ENCODE measurements around the gene SSTR4. TPM values are rescaled to one million over a fixed set of nuclear protein-coding genes. Genes with fewer than 3 reads are reported as not detected.

The SSTR4 gene
- total RNA-seq, 1 experiment from 2014 or later, result not detected

DNA sequence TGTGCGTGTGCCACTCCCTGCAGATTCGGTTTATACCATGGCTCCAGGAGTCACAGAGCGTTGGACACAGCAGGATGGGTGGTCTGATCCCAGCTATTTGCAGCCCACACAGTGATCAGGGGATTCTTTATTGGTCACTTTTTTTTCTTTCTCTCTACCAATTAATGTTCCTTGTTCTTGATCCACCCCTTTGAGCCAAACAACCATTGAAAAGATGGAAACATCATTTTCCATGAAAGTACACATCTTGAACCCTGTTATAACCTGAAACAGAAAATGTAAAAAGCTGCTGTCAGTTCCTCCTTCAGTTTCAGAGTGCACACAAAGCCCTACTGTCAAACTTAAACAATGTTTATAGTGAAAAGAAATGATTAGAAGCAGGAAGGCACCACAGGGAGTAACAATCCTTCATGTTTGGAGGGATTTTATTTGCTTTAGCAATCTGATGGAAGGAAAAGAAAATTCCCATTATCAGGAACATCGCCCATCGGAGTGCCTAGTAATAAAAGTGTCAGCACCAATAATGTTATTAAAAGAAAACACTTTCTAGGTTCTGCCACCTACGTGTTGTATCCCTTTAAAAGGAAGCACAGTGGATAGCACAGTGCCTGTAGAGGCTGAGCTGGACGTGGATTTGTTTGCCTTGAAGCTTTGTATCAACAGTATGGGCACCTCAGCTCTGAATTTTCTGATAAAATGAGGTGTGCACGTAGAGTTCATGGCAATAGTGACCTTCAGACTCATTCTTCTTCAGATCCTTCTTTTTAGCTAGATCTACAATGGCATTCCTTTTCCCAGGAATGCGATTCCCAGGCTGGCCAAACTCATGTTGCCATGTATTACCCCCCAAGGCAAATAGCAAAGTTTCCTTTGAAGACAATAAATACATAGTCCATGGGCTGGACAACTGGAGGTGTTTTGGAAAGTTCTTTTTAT is 30.4 kb downstream of the SSTR4 start:
- H4K20me1 ChIP-seq (ENCODE audit: insufficient read depth), result no peaks in the 10 kb centered on the region
- no peak overlapping the region for H2AFZ ChIP-seq
- no peak overlapping the region for H3K4me3 ChIP-seq
- no TSS peak for BruUV-seq (replicated peaks)
- no peak for DNase-seq
- no peaks in the 10 kb centered on the region for H3K9me3 ChIP-seq (ENCODE audit: insufficient read depth, low read depth)
- intact Hi-C loops (cut with micrococcal nuclease; ENCODE audit: unreplicated experiment), result no loop called here
- 0 out of 2 replicates have a peak, but pooled peaks cover under 1% of the 10 kb centered on the region for H3K4me1 ChIP-seq (replicated peaks; ENCODE audit: insufficient read depth)
- no peaks in the 10 kb centered on the region for H3K36me3 ChIP-seq (ENCODE audit: low read depth)
- POLR2A ChIA-PET (ENCODE audit: unreplicated experiment), result no interaction called here
- TF ChIP-seq, protein P1, sequence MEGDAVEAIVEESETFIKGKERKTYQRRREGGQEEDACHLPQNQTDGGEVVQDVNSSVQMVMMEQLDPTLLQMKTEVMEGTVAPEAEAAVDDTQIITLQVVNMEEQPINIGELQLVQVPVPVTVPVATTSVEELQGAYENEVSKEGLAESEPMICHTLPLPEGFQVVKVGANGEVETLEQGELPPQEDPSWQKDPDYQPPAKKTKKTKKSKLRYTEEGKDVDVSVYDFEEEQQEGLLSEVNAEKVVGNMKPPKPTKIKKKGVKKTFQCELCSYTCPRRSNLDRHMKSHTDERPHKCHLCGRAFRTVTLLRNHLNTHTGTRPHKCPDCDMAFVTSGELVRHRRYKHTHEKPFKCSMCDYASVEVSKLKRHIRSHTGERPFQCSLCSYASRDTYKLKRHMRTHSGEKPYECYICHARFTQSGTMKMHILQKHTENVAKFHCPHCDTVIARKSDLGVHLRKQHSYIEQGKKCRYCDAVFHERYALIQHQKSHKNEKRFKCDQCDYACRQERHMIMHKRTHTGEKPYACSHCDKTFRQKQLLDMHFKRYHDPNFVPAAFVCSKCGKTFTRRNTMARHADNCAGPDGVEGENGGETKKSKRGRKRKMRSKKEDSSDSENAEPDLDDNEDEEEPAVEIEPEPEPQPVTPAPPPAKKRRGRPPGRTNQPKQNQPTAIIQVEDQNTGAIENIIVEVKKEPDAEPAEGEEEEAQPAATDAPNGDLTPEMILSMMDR (conservative IDR thresholded peaks at IDR 0.05), result no peak
- TF ChIP-seq EZH2 (IDR thresholded peaks at IDR 0.05; ENCODE audit: low read depth), result no peak
- no peak overlapping the region for H3K4me2 ChIP-seq
- no peaks in the 10 kb centered on the region for H3F3A ChIP-seq (ENCODE audit: insufficient read depth, low read depth)
- no peaks in the 10 kb centered on the region for H3K27me3 ChIP-seq (ENCODE audit: insufficient read depth, low read depth)
- H3K27ac ChIP-seq, result no peak overlapping the region
- H3K9me2 ChIP-seq (ENCODE audit: insufficient read depth), result no peaks in the 10 kb centered on the region
- H3K79me2 ChIP-seq (ENCODE audit: low read depth), result no peaks in the 10 kb centered on the region
- CTCF ChIA-PET, result interaction anchor here (1.0 kb wide), 1 partner anchor 136 kb away, joined by 3 read pairs; no protein-coding TSS in a partner anchor

DNA sequence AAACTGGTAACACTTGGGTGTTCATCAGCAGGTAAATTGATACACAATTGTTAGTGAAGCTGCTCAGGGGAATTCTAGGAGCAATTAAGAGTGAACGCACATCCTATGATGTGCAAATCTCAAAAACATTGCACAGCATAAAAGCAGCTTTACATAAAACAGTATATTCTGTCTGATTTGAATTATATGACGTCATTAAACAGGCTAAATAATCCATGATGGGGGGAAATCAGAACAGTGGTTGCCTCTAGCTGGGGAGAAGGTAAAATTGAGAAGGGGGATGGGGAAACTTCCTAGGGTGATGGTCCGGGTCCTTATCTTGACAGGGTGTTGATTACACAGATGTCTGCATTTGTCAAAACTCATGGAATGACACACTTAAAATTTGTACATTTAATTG is 31.7 kb downstream of the SSTR4 start:
- no peaks in the 10 kb centered on the region for H3K79me2 ChIP-seq (ENCODE audit: low read depth)
- BruUV-seq (replicated peaks), result no TSS peak
- no peaks in the 10 kb centered on the region for H4K20me1 ChIP-seq (ENCODE audit: insufficient read depth)
- no peak overlapping the region for H3K4me2 ChIP-seq
- H3K27me3 ChIP-seq (ENCODE audit: insufficient read depth, low read depth), result no peaks in the 10 kb centered on the region
- H3K4me3 ChIP-seq, result no peak overlapping the region
- no peaks in the 10 kb centered on the region for H3K4me1 ChIP-seq (replicated peaks; ENCODE audit: insufficient read depth)
- POLR2A ChIA-PET (ENCODE audit: unreplicated experiment), result no interaction called here
- CTCF ChIA-PET, result no interaction called here
- intact Hi-C loops (cut with micrococcal nuclease; ENCODE audit: unreplicated experiment), result no loop called here
- TF ChIP-seq, protein P1 (conservative IDR thresholded peaks at IDR 0.05), result no peak
- no peak for TF ChIP-seq EZH2 (IDR thresholded peaks at IDR 0.05; ENCODE audit: low read depth)
- H3K27ac ChIP-seq, result no peak overlapping the region
- no peaks in the 10 kb centered on the region for H3K9me2 ChIP-seq (ENCODE audit: insufficient read depth)
- no peak for DNase-seq
- H3K9me3 ChIP-seq (ENCODE audit: insufficient read depth, low read depth), result no peaks in the 10 kb centered on the region
- no peak overlapping the region for H2AFZ ChIP-seq
- H3K36me3 ChIP-seq (ENCODE audit: low read depth), result no peaks in the 10 kb centered on the region
- H3F3A ChIP-seq (ENCODE audit: insufficient read depth, low read depth), result no peaks in the 10 kb centered on the region

DNA sequence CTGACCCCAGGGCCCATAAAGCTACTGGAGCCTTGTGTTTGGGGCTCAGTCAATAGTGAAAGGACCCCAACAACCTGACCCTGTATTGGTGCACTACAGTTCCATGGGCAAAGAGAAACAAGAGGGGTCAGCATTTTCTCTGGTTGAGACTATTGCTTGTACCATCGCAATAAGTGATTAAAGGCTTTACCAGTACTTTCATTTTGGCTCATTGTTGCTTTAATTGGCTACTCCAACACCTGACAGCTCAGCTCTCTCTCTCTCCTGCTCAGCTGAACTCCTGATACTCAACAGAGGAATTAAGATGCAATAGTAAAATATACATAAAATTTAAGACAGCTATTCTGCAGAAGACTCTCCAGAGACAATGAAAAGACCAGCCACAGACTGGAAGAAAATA is 33.2 kb downstream of the SSTR4 start:
- no peaks in the 10 kb centered on the region for H3F3A ChIP-seq (ENCODE audit: insufficient read depth, low read depth)
- POLR2A ChIA-PET (ENCODE audit: unreplicated experiment), result no interaction called here
- H3K36me3 ChIP-seq (ENCODE audit: low read depth), result no peaks in the 10 kb centered on the region
- no peaks in the 10 kb centered on the region for H3K9me2 ChIP-seq (ENCODE audit: insufficient read depth)
- H3K27me3 ChIP-seq (ENCODE audit: insufficient read depth, low read depth), result no peaks in the 10 kb centered on the region
- H2AFZ ChIP-seq, result no peak overlapping the region
- H3K27ac ChIP-seq, result no peak overlapping the region
- H3K4me2 ChIP-seq, result no peak overlapping the region
- no peaks in the 10 kb centered on the region for H3K4me1 ChIP-seq (replicated peaks; ENCODE audit: insufficient read depth)
- no peaks in the 10 kb centered on the region for H3K79me2 ChIP-seq (ENCODE audit: low read depth)
- H3K4me3 ChIP-seq, result no peak overlapping the region
- BruUV-seq (replicated peaks), result no TSS peak
- TF ChIP-seq, protein P1 (conservative IDR thresholded peaks at IDR 0.05), result no peak
- TF ChIP-seq EZH2 (IDR thresholded peaks at IDR 0.05; ENCODE audit: low read depth), result no peak
- DNase-seq, result no peak
- CTCF ChIA-PET, result no interaction called here
- H3K9me3 ChIP-seq (ENCODE audit: insufficient read depth, low read depth), result no peaks in the 10 kb centered on the region
- no peaks in the 10 kb centered on the region for H4K20me1 ChIP-seq (ENCODE audit: insufficient read depth)
- intact Hi-C loops (cut with micrococcal nuclease; ENCODE audit: unreplicated experiment), result no loop called here

Data from PC-9 (cell line).